ENCODE measurements around the gene SHC3.
A peak's percentile ranks its signal among the peaks of the same experiment; 100 is the strongest.

SHC3 gene

DNA sequence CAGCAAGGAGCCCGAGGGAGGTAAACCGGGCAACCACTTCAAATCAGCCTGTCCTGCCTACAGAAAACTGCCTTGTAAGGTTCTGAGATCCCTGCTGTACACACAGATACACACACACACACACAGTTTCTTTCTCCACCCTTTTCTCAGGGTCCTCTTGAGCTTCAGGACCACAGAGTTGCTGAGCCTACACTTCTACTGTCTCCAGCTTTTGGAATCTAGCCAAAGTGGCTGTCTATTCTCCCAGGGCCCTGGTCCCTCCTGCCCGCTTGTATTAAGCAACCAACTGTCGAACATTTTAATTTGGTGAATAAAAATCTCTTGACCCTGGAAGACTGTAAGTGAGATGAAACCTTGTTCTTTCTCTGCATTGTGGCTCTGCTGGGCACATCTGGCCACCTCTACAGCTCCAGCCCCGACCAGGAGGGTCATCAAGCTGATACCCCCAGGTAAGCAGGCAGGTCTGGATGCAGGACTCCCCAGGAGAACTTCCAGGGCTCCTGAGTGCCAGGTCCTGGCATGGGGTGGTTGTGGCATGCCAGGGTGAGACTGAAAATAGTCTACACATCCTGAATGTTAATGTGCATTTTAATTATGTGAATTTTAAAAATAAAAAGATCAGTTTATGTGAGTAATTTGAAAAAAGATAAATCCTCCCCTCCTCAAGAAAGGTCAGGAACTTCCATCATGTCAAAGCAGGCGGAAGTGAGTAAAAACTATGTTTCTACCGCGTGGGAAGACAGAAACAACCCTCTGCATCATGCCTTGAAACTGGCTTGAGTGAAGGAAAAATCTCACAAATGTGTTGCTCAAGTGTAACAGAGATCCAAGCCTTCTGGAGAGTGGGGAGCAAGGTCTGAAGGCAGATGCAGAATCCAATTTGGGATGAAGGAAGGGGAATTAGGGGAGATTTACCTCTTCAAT lies 202.4 kb downstream of the SHC3 start:
- peak; percentile 33 for DNase-seq (ENCODE audit: low spot score)
- Histone ChIP-seq H3K27ac (no peak overlapping the region), H3K4me3 (no peak overlapping the region)
- TF ChIP-seq, protein P1, sequence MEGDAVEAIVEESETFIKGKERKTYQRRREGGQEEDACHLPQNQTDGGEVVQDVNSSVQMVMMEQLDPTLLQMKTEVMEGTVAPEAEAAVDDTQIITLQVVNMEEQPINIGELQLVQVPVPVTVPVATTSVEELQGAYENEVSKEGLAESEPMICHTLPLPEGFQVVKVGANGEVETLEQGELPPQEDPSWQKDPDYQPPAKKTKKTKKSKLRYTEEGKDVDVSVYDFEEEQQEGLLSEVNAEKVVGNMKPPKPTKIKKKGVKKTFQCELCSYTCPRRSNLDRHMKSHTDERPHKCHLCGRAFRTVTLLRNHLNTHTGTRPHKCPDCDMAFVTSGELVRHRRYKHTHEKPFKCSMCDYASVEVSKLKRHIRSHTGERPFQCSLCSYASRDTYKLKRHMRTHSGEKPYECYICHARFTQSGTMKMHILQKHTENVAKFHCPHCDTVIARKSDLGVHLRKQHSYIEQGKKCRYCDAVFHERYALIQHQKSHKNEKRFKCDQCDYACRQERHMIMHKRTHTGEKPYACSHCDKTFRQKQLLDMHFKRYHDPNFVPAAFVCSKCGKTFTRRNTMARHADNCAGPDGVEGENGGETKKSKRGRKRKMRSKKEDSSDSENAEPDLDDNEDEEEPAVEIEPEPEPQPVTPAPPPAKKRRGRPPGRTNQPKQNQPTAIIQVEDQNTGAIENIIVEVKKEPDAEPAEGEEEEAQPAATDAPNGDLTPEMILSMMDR (IDR thresholded peaks at IDR 0.05) = no peak

DNA sequence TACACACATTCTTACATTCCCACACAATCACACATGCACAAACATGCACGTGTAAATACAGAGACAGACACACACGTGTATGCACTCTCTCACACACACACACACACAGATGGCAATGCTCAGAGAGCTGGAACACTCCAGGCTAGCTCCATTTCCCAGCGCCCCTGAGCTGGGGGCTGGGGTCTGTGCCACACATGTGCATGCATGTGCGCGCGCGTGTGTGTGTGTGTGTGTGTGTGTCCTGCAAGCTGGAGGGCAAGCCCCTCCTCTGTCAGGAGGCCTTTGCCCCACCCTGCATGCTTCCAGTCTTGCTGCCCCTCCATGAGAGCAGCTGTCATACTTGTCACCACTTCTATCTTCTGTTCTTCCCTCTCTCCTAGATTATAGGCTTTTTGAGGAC lies 204.0 kb downstream of the SHC3 start:
- peak; percentile 49 for DNase-seq (ENCODE audit: low spot score)

DNA sequence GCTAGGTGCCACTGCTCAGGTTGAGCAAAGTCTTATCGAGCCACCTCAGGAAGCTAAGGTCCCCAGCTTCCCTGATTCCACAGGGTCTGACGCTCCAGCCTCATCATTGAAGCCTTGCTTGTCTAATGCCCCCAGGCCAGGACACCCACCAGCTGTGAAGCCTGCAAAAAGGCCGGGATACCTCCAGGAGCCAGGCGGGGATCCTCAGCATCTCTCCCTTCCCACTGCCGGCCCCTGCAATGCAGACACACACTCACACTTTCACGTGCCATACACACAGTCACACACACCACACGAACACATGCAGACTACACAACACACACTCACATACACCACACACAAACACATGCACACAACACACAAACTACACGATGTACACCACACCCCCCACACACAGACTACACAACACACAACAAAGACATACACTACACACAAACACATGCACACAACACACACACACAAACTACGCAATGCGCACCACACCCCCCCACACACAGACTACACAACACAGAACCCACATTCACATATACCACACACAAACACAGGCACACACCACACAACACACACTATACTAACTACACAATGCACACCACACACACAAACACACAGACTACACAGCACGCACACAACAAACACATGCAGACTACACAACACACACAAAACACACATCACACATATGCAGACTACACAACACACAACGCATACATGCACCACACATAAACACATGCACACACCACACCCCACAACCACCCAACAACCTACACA lies 205.2 kb downstream of the SHC3 start:
- Histone ChIP-seq H3K4me3 (no peak overlapping the region), H3K27ac (no peak overlapping the region)
- TF ChIP-seq, protein P1 (IDR thresholded peaks at IDR 0.05) = no peak
- DNase-seq (ENCODE audit: low spot score) = peak; percentile 31

More for the DNA sequence above, 204.0 kb downstream of the SHC3 start:
- H3K27ac ChIP-seq = no peak overlapping the region
- no peak overlapping the region for H3K4me3 ChIP-seq
- TF ChIP-seq, protein P1 (IDR thresholded peaks at IDR 0.05) = no peak

DNA sequence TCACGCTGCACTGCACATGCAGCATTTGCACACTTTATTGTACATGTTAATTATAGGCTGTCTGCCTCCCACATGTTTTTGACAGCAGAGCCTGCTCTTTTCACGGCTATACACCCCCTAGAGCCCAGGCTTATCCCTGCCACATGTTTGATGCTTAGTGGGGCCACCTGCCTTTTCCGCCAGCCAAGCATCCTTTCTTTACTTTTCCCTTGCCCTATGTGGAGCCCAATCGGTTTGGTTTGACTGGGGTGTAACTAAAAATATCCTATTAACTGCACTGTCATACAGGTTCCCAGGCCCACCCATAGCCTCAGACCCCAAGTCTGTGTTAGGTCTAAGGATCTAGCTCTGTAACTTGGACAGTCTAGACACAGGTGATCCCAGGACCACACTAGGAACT lies 206.2 kb downstream of the SHC3 start:
- DNase-seq (ENCODE audit: low spot score) = peak; percentile 33
- TF ChIP-seq, protein P1 (IDR thresholded peaks at IDR 0.05) = no peak
- H3K4me3 ChIP-seq = no peak overlapping the region

DNA sequence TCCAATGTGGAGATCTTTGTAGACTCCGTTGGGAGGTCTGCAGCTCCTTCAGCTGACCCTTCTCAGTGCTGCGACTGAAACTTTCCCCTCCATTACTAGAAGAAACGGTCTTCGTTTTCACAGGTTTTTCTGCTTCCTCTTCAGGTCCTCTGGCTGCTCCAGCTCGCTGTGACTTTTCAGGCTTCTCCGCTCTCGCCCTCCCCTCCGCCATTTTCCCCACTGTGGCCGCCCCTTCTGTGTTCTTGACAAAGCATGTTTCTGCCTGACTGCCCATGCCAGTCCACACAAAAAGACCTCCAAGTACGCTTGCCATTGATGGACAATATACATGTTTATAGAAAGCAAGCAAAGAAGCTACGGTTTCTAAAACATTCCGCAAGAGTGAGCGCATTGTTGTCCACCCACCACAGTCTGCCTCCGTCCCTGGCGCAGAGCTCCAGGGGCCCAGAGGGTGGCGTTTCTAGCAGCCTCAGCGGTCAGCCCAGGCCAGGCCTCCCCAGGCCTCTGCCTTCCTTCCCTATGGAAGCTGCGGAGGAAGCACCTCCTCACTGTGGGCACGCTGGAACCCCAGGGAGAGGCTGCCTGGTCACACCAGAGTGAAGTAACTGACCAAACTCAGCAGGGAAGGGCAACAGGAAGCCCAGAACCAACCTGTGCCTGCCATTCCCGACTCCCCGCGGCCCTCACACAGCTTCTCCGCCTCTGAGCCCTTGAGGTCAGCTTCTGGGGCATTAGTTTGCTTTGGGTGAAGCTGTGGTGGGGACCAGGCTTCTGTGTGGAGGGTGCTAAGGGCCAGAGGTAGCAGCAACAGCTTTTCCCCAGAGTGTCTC lies 207.3 kb downstream of the SHC3 start:
- TF ChIP-seq, protein P1 (IDR thresholded peaks at IDR 0.05) = no peak
- Histone ChIP-seq H3K4me3 (no peak overlapping the region), H3K27ac (no peak overlapping the region)
- peak; percentile 46 for DNase-seq (ENCODE audit: low spot score)

More for the DNA sequence above, 206.2 kb downstream of the SHC3 start:
- no peak overlapping the region for H3K27ac ChIP-seq

DNA sequence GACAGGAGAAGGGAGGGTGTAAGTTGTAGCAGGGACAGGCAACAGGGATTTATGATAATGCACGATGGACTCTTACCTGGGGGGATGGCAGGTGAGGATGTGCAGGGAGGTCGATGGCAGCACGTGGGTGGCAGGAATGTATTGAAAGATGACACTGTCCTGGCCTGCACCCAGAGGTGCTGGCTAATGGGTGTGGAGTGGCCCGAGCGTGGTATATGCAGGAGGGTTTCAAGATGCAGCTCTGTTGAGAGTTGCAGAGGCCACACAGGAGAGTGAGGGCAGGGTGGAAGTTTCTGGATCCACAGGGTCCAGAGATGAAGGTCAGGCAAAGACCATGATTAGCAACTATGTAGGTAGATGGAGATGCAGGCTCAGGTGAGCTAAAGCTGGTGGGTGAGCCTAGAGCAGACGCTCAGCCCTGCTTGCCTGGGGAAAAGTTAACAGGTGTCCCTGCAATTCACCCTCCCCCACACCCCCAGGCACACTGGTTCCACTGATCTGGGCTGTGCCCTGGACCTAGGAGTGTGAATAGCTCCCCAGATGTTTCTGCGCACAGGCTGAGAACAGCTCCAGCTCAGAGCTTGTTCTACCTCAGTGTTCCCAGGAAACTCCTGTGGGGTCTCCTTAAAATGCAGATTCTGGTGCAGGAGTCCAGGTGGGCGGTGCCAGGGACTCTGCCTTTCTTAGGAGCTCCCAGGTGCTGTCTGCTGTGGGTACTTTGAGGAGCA lies 208.8 kb downstream of the SHC3 start:
- TF ChIP-seq, protein P1 (IDR thresholded peaks at IDR 0.05) = no peak
- no peak overlapping the region for H3K4me3 ChIP-seq
- H3K27ac ChIP-seq = no peak overlapping the region
- no peak for DNase-seq (ENCODE audit: low spot score)
